ENCODE data around the gene COG7. TPM values are rescaled to one million over a fixed set of nuclear protein-coding genes. Genes with fewer than 3 reads are reported as not detected.

Gene COG7
- total RNA-seq, 1 experiment from 2014 or later, result 13.5 TPM

DNA sequence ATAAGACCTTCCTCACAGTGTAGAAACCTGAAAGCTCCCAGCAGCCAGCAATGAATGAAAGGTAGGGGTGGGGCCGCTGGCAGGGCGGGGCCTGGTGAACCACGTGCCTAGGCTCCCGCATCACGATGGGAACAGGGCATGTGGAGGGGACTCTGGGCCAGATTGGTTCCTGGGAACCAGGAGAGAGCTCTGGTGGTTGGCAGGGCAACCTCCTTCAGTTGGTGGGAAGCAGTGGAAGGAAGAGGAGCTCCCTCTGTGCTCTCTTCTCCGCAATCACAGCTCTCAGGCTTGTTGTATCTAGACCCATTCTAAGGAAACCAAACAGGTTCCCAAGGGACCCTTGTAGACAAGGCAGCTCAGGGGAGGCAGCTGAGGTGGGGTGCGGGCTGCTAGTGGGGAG lies 46.8 kb upstream of the COG7 start:
- no TSS peak for BruUV-seq (replicated peaks)
- Histone ChIP-seq H4K20me1 (ENCODE audit: low read length) (peaks cover 7% of the 10 kb centered on the region), H3K4me2 (ENCODE audit: low read length) (no peak overlapping the region)

DNA sequence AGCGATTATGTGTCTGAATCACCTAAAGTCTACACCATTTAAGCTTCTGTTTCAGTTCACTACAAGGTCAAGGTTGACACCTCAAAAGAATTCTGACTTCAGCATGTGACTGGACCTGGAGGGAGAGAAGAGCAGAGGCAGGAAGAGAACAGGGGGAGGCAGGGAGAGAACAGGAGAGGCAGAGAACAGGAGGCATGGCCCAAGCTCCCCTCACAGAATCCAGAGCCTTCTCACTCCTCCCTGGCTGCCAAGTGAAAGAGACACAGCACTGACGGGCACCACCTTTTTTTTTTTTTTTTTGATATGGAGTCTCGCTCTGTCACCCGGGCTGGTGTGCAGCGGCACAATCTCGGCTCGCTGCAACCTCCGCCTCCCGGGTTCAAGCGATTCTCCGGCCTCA lies 45.9 kb upstream of the COG7 start:
- Histone ChIP-seq H3K4me3 (ENCODE audit: low read length) (no peak overlapping the region), H3K36me3 (ENCODE audit: low read depth, low read length) (peaks cover 2% of the 10 kb centered on the region; the same call in 1 of the 2 replicates), H3K9me2 (replicated peaks; ENCODE audit: low read length) (no peaks in the 10 kb centered on the region), H2AFZ (ENCODE audit: low read length) (no peak overlapping the region), H4K20me1 (ENCODE audit: low read length) (no peaks in the 10 kb centered on the region), H3K9ac (ENCODE audit: low read length) (no peak overlapping the region), H3K27ac (ENCODE audit: low read length) (no peak overlapping the region), H3K27me3 (ENCODE audit: low read length) (no peaks in the 10 kb centered on the region), H3K79me2 (ENCODE audit: low read length) (peaks cover 68% of the 10 kb centered on the region), H3K4me1 (ENCODE audit: insufficient read depth, low read length) (no peaks in the 10 kb centered on the region), H3K4me2 (ENCODE audit: low read length) (no peak overlapping the region), H3K9me3 (ENCODE audit: low read length) (no peaks in the 10 kb centered on the region), H3F3A (ENCODE audit: low read length, unreplicated experiment) (no peaks in the 10 kb centered on the region)
- TF ChIP-seq, protein P1, sequence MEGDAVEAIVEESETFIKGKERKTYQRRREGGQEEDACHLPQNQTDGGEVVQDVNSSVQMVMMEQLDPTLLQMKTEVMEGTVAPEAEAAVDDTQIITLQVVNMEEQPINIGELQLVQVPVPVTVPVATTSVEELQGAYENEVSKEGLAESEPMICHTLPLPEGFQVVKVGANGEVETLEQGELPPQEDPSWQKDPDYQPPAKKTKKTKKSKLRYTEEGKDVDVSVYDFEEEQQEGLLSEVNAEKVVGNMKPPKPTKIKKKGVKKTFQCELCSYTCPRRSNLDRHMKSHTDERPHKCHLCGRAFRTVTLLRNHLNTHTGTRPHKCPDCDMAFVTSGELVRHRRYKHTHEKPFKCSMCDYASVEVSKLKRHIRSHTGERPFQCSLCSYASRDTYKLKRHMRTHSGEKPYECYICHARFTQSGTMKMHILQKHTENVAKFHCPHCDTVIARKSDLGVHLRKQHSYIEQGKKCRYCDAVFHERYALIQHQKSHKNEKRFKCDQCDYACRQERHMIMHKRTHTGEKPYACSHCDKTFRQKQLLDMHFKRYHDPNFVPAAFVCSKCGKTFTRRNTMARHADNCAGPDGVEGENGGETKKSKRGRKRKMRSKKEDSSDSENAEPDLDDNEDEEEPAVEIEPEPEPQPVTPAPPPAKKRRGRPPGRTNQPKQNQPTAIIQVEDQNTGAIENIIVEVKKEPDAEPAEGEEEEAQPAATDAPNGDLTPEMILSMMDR (conservative IDR thresholded peaks at IDR 0.05; ENCODE audit: low read depth, low read length), result no peak
- TF ChIP-seq EZH2phosphoT487 (IDR thresholded peaks at IDR 0.05; ENCODE audit: borderline replicate concordance, low read length) (no peak), EZH2 (IDR thresholded peaks at IDR 0.05; ENCODE audit: low read length, unreplicated experiment) (no peak)
- ATAC-seq, result no peak
- ChIA-PET POLR2A (ENCODE audit: unreplicated experiment) (no interaction called here), CTCF (no interaction called here)
- DNase-seq, result no peak
- intact Hi-C loops (cut with micrococcal nuclease), result no loop called here
- no TSS peak for BruUV-seq (replicated peaks)

More for the DNA sequence above, 46.8 kb upstream of the COG7 start:
- CTCF ChIA-PET, result no interaction called here
- ATAC-seq (no peak), DNase-seq (no peak)
- H3K4me1 ChIP-seq (ENCODE audit: insufficient read depth, low read length), result peaks cover 9% of the 10 kb centered on the region
- no peaks in the 10 kb centered on the region for H3K27me3 ChIP-seq (ENCODE audit: low read length)
- H3K9ac ChIP-seq (ENCODE audit: low read length), result no peak overlapping the region
- intact Hi-C loops (cut with micrococcal nuclease), result no loop called here
- no peaks in the 10 kb centered on the region for H3K9me3 ChIP-seq (ENCODE audit: low read length)
- POLR2A ChIA-PET (ENCODE audit: unreplicated experiment), result no interaction called here
- H3F3A ChIP-seq (ENCODE audit: low read length, unreplicated experiment), result no peaks in the 10 kb centered on the region
- H3K4me3 ChIP-seq (ENCODE audit: low read length), result no peak overlapping the region
- no peak overlapping the region for H3K27ac ChIP-seq (ENCODE audit: low read length)
- no peak for TF ChIP-seq EZH2 (IDR thresholded peaks at IDR 0.05; ENCODE audit: low read length, unreplicated experiment)
- TF ChIP-seq, protein P1 (conservative IDR thresholded peaks at IDR 0.05; ENCODE audit: low read depth, low read length), result no peak
- TF ChIP-seq EZH2phosphoT487 (IDR thresholded peaks at IDR 0.05; ENCODE audit: borderline replicate concordance, low read length), result no peak
- H2AFZ ChIP-seq (ENCODE audit: low read length), result no peak overlapping the region
- peaks cover 77% of the 10 kb centered on the region for H3K79me2 ChIP-seq (ENCODE audit: low read length)
- H3K36me3 ChIP-seq (ENCODE audit: low read depth, low read length), result peaks cover 2% of the 10 kb centered on the region; the same call in 1 of the 2 replicates
- no peaks in the 10 kb centered on the region for H3K9me2 ChIP-seq (replicated peaks; ENCODE audit: low read length)

DNA sequence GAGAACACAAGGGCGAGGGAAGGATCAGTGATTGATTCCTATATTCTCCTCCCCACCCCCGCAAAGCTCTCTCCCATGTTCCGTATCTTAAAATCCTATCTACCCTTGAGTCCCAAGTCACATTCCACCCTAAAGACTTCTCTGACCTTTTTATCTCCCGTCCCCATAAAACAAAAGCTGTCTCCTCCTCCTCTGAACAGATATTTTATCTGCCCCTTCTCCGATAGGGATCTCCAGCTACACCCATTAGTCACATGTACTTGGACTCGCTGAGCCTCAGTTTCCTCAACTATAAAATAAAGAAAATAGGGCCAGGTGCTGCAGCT lies 44.5 kb upstream of the COG7 start:
- Histone ChIP-seq H3K4me1 (ENCODE audit: insufficient read depth, low read length) (peaks cover 4% of the 10 kb centered on the region), H3K9me3 (ENCODE audit: low read length) (no peaks in the 10 kb centered on the region), H3K27ac (ENCODE audit: low read length) (no peak overlapping the region), H3K36me3 (ENCODE audit: low read depth, low read length) (peaks cover 2% of the 10 kb centered on the region; the same call in 1 of the 2 replicates), H2AFZ (ENCODE audit: low read length) (no peak overlapping the region), H3F3A (ENCODE audit: low read length, unreplicated experiment) (no peaks in the 10 kb centered on the region), H3K79me2 (ENCODE audit: low read length) (peaks cover 55% of the 10 kb centered on the region), H3K27me3 (ENCODE audit: low read length) (no peaks in the 10 kb centered on the region), H4K20me1 (ENCODE audit: low read length) (no peaks in the 10 kb centered on the region), H3K4me3 (ENCODE audit: low read length) (no peak overlapping the region), H3K9me2 (replicated peaks; ENCODE audit: low read length) (no peaks in the 10 kb centered on the region), H3K4me2 (ENCODE audit: low read length) (no peak overlapping the region), H3K9ac (ENCODE audit: low read length) (no peak overlapping the region)
- ChIA-PET CTCF (no interaction called here), POLR2A (ENCODE audit: unreplicated experiment) (no interaction called here)
- no peak for ATAC-seq
- no TSS peak for BruUV-seq (replicated peaks)
- intact Hi-C loops (cut with micrococcal nuclease), result no loop called here
- DNase-seq, result no peak
- TF ChIP-seq, protein P1 (conservative IDR thresholded peaks at IDR 0.05; ENCODE audit: low read depth, low read length), result no peak
- no peak for TF ChIP-seq EZH2phosphoT487 (IDR thresholded peaks at IDR 0.05; ENCODE audit: borderline replicate concordance, low read length)
- no peak for TF ChIP-seq EZH2 (IDR thresholded peaks at IDR 0.05; ENCODE audit: low read length, unreplicated experiment)
